ENCODE results near the gene GRAP2. TPM values are rescaled to one million over a fixed set of nuclear protein-coding genes. Genes with fewer than 3 reads are reported as not detected.

Gene GRAP2
- total RNA-seq, 1 experiment from 2014 or later, result 0.54 TPM

DNA sequence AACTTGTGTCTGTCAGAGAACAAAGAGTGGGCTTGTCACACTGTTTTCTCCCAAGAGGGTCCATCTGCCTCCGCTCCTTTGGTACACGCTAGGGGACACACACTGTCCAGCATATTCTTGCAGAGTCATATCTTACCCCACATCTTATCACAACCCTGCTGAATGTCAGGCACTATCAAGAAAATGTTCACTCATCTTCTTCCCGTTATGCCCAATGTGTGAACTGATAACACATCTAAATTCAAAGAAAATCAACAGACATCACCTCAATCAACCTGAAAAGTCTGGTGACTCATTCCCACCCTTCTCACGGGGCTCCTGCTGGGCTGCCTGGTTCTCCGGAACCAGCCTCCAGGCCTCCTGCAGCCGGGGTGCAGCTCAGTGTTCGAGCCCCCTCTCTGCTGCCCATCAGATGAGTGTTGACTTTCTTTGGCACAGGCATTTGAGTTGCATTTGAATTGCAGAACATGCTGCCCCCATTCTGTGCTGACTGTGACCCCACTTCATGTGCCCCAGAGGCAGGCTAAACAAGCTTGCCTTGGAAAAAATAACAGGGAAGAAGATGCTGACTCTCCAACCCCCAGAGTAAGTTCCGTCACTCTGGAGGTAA, 19.4 kb downstream of the GRAP2 start:
- H3K27me3 ChIP-seq (ENCODE audit: control insufficient read depth, insufficient read depth, low read length), result no peaks in the 10 kb centered on the region; the same call in 1 of the 2 replicates
- TF ChIP-seq TCF7L2 (IDR thresholded peaks at IDR 0.05; ENCODE audit: low read depth, low read length), result no peak
- no peak overlapping the region for H3K27ac ChIP-seq (ENCODE audit: low read length)
- ChIA-PET POLR2A (interaction anchor here (0.7 kb wide), 1 partner anchor 604 kb away, joined by 5 read pairs; no protein-coding TSS in a partner anchor), CTCF (no interaction called here)
- H3K4me3 ChIP-seq (ENCODE audit: low read depth in 2 of 2, low read length in 2 of 2), result no peak overlapping the region
- DNase-seq (ENCODE audit: low read depth, low spot score), result no peak
- intact Hi-C loops (cut with micrococcal nuclease; ENCODE audit: unreplicated experiment) (no loop called here), in situ Hi-C loops (cut with HindIII; ENCODE audit: low pct_unique_long_range_greater_than_20kb, low sequenced_read_pairs) (no loop called here)
- no TSS peak for BruUV-seq (replicated peaks)
- no peak for ATAC-seq
- H3K4me1 ChIP-seq (ENCODE audit: control insufficient read depth, insufficient read depth, low read length), result no peaks in the 10 kb centered on the region
- no peaks in the 10 kb centered on the region for H3K9me3 ChIP-seq (ENCODE audit: control insufficient read depth, insufficient read depth, low read depth, low read length)
- H3K36me3 ChIP-seq (ENCODE audit: control insufficient read depth, insufficient read depth, low read length), result no peaks in the 10 kb centered on the region

GRCh38 chr22:39923696-39924095, 22.8 kb downstream of the GRAP2 start:
- Histone ChIP-seq H3K27ac (ENCODE audit: low read length) (no peak overlapping the region), H3K4me1 (ENCODE audit: control insufficient read depth, insufficient read depth, low read length) (no peaks in the 10 kb centered on the region), H3K4me3 (ENCODE audit: low read depth in 2 of 2, low read length in 2 of 2) (no peak overlapping the region), H3K9me3 (ENCODE audit: control insufficient read depth, insufficient read depth, low read depth, low read length) (no peaks in the 10 kb centered on the region), H3K36me3 (ENCODE audit: control insufficient read depth, insufficient read depth, low read length) (no peaks in the 10 kb centered on the region), H3K27me3 (ENCODE audit: control insufficient read depth, insufficient read depth, low read length) (peaks cover 2% of the 10 kb centered on the region)
- intact Hi-C loops (cut with micrococcal nuclease; ENCODE audit: unreplicated experiment), result no loop called here
- in situ Hi-C loops (cut with HindIII; ENCODE audit: low pct_unique_long_range_greater_than_20kb, low sequenced_read_pairs), result no loop called here
- ATAC-seq (no peak), DNase-seq (ENCODE audit: low read depth, low spot score) (no peak)
- ChIA-PET CTCF (no interaction called here), POLR2A (no interaction called here)
- TF ChIP-seq POLR2AphosphoS5 (IDR thresholded peaks at IDR 0.05; ENCODE audit: low read depth, low read length) (no peak), SIN3A (IDR thresholded peaks at IDR 0.05; ENCODE audit: borderline replicate concordance, insufficient read depth, low read depth, low read length) (no peak), TCF7L2 (IDR thresholded peaks at IDR 0.05; ENCODE audit: low read depth, low read length) (no peak)
- TF ChIP-seq, protein P1, sequence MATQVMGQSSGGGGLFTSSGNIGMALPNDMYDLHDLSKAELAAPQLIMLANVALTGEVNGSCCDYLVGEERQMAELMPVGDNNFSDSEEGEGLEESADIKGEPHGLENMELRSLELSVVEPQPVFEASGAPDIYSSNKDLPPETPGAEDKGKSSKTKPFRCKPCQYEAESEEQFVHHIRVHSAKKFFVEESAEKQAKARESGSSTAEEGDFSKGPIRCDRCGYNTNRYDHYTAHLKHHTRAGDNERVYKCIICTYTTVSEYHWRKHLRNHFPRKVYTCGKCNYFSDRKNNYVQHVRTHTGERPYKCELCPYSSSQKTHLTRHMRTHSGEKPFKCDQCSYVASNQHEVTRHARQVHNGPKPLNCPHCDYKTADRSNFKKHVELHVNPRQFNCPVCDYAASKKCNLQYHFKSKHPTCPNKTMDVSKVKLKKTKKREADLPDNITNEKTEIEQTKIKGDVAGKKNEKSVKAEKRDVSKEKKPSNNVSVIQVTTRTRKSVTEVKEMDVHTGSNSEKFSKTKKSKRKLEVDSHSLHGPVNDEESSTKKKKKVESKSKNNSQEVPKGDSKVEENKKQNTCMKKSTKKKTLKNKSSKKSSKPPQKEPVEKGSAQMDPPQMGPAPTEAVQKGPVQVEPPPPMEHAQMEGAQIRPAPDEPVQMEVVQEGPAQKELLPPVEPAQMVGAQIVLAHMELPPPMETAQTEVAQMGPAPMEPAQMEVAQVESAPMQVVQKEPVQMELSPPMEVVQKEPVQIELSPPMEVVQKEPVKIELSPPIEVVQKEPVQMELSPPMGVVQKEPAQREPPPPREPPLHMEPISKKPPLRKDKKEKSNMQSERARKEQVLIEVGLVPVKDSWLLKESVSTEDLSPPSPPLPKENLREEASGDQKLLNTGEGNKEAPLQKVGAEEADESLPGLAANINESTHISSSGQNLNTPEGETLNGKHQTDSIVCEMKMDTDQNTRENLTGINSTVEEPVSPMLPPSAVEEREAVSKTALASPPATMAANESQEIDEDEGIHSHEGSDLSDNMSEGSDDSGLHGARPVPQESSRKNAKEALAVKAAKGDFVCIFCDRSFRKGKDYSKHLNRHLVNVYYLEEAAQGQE (IDR thresholded peaks at IDR 0.05; ENCODE audit: insufficient read depth in 1 of 2, low read depth in 2 of 2, low read length in 1 of 2), result no peak
- no TSS peak for BruUV-seq (replicated peaks)

- intact Hi-C loops (cut with micrococcal nuclease; ENCODE audit: unreplicated experiment) (no loop called here), in situ Hi-C loops (cut with HindIII; ENCODE audit: low pct_unique_long_range_greater_than_20kb, low sequenced_read_pairs) (no loop called here)
- Histone ChIP-seq H3K9me3 (ENCODE audit: control insufficient read depth, insufficient read depth, low read depth, low read length) (no peaks in the 10 kb centered on the region), H3K27me3 (ENCODE audit: control insufficient read depth, insufficient read depth, low read length) (peaks cover 2% of the 10 kb centered on the region), H3K27ac (ENCODE audit: low read length) (no peak overlapping the region), H3K4me3 (ENCODE audit: low read depth in 2 of 2, low read length in 2 of 2) (no peak overlapping the region), H3K36me3 (ENCODE audit: control insufficient read depth, insufficient read depth, low read length) (no peaks in the 10 kb centered on the region), H3K4me1 (ENCODE audit: control insufficient read depth, insufficient read depth, low read length) (no peaks in the 10 kb centered on the region)
- DNase-seq (ENCODE audit: low read depth, low spot score), result no peak
- no TSS peak for BruUV-seq (replicated peaks)
- POLR2A ChIA-PET, result no interaction called here
- CTCF ChIA-PET, result no interaction called here
- no peak for ATAC-seq
- TF ChIP-seq POLR2AphosphoS5 (IDR thresholded peaks at IDR 0.05; ENCODE audit: low read depth, low read length) (no peak), SIN3A (IDR thresholded peaks at IDR 0.05; ENCODE audit: borderline replicate concordance, insufficient read depth, low read depth, low read length) (no peak), CTCF (IDR thresholded peaks at IDR 0.05) (no peak), TCF7L2 (IDR thresholded peaks at IDR 0.05; ENCODE audit: low read depth, low read length) (no peak)
- TF ChIP-seq, protein P1 (IDR thresholded peaks at IDR 0.05; ENCODE audit: insufficient read depth in 1 of 2, low read depth in 2 of 2, low read length in 1 of 2), result no peak
Measured at GRCh38 chr22:39924286-39924685, 23.4 kb downstream of the GRAP2 start.

All from Panc1 (cell line).